Left renal pelvis (tissue), 4 donors: ENCODE data around the gene SOX18. TPM values are rescaled to one million over a fixed set of nuclear protein-coding genes. Genes with fewer than 3 reads are reported as not detected.

Source experiments
- polyA plus RNA-seq, 4 donors: library from polyadenylated mRNA; unstranded; fragments of 120-200 nt; gene quantifications; one replicate each; pipeline ENCODE4 v1.2.1, GENCODE V29; 2013; ENCODE audit not compliant: insufficient read length in 4 of 4

SOX18 gene
- polyA plus RNA-seq, 4 donors: 5.7 to 13.6 (median 8.1) TPM

Other genes starting within 250 kb of the SOX18 start
- 10 to 100 TPM; 16.1 to 23.2 (median 18.9) TPM for gene ZBTB46, start 218.4 kb downstream of the SOX18 start, polyA plus RNA-seq
- gene ABHD16B, start 188.1 kb downstream of the SOX18 start, polyA plus RNA-seq: not detected
- 10 to 100 TPM; 78.5 to 99.6 (median 85.4) TPM for gene TPD52L2, start 184.4 kb downstream of the SOX18 start, polyA plus RNA-seq
- 10 to 100 TPM; 23.1 to 32.3 (median 29.0) TPM for gene DNAJC5, start 154.5 kb downstream of the SOX18 start, polyA plus RNA-seq
- gene UCKL1, start 93.2 kb downstream of the SOX18 start, polyA plus RNA-seq: 10 to 100 TPM; 37.1 to 69.4 (median 43.9) TPM
- 10 to 100 TPM; 20.5 to 33.3 (median 27.9) TPM for gene ZNF512B, start 79.7 kb downstream of the SOX18 start, polyA plus RNA-seq
- gene SAMD10, start 70.0 kb downstream of the SOX18 start, polyA plus RNA-seq: 10 to 100 TPM in 1 of 4 donors, 1 to 10 TPM in 3; 4.2 to 12.7 (median 7.2) TPM
- gene PRPF6, start 68.5 kb downstream of the SOX18 start, polyA plus RNA-seq: 10 to 100 TPM; 60.4 to 89.4 (median 83.3) TPM
- 1 to 10 TPM in 1 of 4 donors, under 1 TPM in 3; 0.37 to 1.4 (median 0.77) TPM for gene C20orf204, start 13.5 kb downstream of the SOX18 start, polyA plus RNA-seq
- 10 to 100 TPM; 63.9 to 97.6 (median 77.2) TPM for gene TCEA2, start 13.6 kb upstream of the SOX18 start, polyA plus RNA-seq
- 1 to 10 TPM; 3.9 to 9.1 (median 6.9) TPM for gene RGS19, start 29.9 kb upstream of the SOX18 start, polyA plus RNA-seq
- gene OPRL1, start 30.4 kb upstream of the SOX18 start, polyA plus RNA-seq: 1 to 10 TPM in 3 of 4 donors, under 1 TPM in 1; 0.64 to 1.5 (median 1.2) TPM
- under 1 TPM in 2 of 4 donors, not detected in 2; 0.17 to 0.21 TPM for gene LKAAEAR1, start 34.8 kb upstream of the SOX18 start, polyA plus RNA-seq
- gene NPBWR2, start 57.9 kb upstream of the SOX18 start, polyA plus RNA-seq: not detected
- under 1 TPM; 0.23 to 0.79 (median 0.52) TPM for gene MYT1, start 114.8 kb upstream of the SOX18 start, polyA plus RNA-seq
- gene PCMTD2, start 206.1 kb upstream of the SOX18 start, polyA plus RNA-seq: 100 to 1,000 TPM; 131 to 194 (median 156) TPM